A549 (cell line): ENCODE measurements around the gene SHKBP1. TPM values are rescaled to one million over a fixed set of nuclear protein-coding genes. Genes with fewer than 3 reads are reported as not detected.

Experiments used
- ATAC-seq, 2 experiments: fragments of 200-7000 bp in 1 of 2; fragments of >200 bp in 1 of 2; cut with Nextera tagmentation in 1 of 2; cut with Tn5 transposase in 1 of 2; 3 replicates each; pipeline versions ENCODE4 v1.8.0 to v1.9.1; 2018 to 2020; ENCODE audit warnings: mild to moderate bottlenecking in 1 of 2, moderate library complexity in 1 of 2
- CTCF ChIA-PET: fragments of 300-600 bp; sonication (Branson Sonifier 250); formaldehyde crosslinking; extraction: SDS; loops from one replicate; lab custom pipeline; 2021; ENCODE audit warnings: antibody characterized with exemption, inconsistent platforms; lab: Yijun Ruan, JAX
- POLR2A ChIA-PET: fragments of 350-600 bp; formaldehyde crosslinking; extraction: SDS; loops from one replicate; lab custom pipeline; 2021; ENCODE audit warnings: antibody characterized with exemption, inconsistent platforms; lab: Yijun Ruan, JAX
- DNase-seq, 2 experiments: peaks; one replicate each; pipeline versions ENCODE4 v3.0.0 to v3.0.0-alpha.2; 2011 to 2016; ENCODE audit warnings: low read depth in 1 of 2, low spot score in 1 of 2
- FAIRE-seq: peaks from 2 replicates; lab custom pipeline; 2011; peaks lifted over from hg19 to GRCh38; lab: Jason Lieb, UNC
- H3K27ac ChIP-seq, 2 experiments: fragments of >200 bp; sonication (Bioruptor Twin); formaldehyde crosslinking; 3 replicates each; pipeline ENCODE4 v1.5.1; 2016 to 2017
- H3K4me1 ChIP-seq: fragments of >200 bp; sonication (Bioruptor Twin); formaldehyde crosslinking; 3 replicates; pipeline ENCODE4 v1.6.1; 2016
- H3K4me2 ChIP-seq: fragments of >200 bp; sonication (Bioruptor Twin); formaldehyde crosslinking; 3 replicates; pipeline ENCODE4 v1.6.1; 2016
- H3K4me3 ChIP-seq: fragments of >200 bp; sonication (Bioruptor Twin); formaldehyde crosslinking; 3 replicates; pipeline ENCODE4 v1.5.1; 2016
- H3K9me3 ChIP-seq: fragments of >200 bp; sonication (Bioruptor Twin); formaldehyde crosslinking; 3 replicates; pipeline ENCODE4 v1.6.1; 2016
- BCL3 ChIP-seq: fragments of >200 bp; sonication (Bioruptor Twin); formaldehyde crosslinking; IDR thresholded peaks from 3 replicates; pipeline ENCODE4 v1.6.1; 2016
- BHLHE40 ChIP-seq: IDR thresholded peaks from 2 replicates; pipeline ENCODE4 v1.6.1; 2012; ENCODE audit warnings: low read depth, low read length, inconsistent platforms
- CBX8 ChIP-seq: fragments of 200-600 bp; sonication (generic); IDR thresholded peaks from 2 replicates; pipeline ENCODE4 v1.6.1; 2016
- EHF ChIP-seq: fragments of 250-450 bp; sonication (Bioruptor Pico); IDR thresholded peaks from 2 replicates; pipeline ENCODE4 v1.5.0; 2020; ENCODE audit warnings: mild to moderate bottlenecking
- ESRRA ChIP-seq: fragments of 150-350 bp; IDR thresholded peaks from 2 replicates; pipeline ENCODE4 v1.6.1; 2014; ENCODE audit warnings: mild to moderate bottlenecking, low read length, borderline replicate concordance
- HDAC2 ChIP-seq: fragments of 200-600 bp; sonication (generic); IDR thresholded peaks from 2 replicates; pipeline ENCODE4 v1.6.1; 2016
- HEYL ChIP-seq: fragments of 250-450 bp; sonication (Bioruptor Pico); IDR thresholded peaks from 2 replicates; pipeline ENCODE4 v1.8.0; 2021; ENCODE audit warnings: mild to moderate bottlenecking, moderate library complexity
- MYC ChIP-seq: IDR thresholded peaks from 2 replicates; pipeline ENCODE4 v1.6.1; 2012; ENCODE audit warnings: mild to moderate bottlenecking, inconsistent platforms, low read length, improper control_type of control experiment, borderline replicate concordance
- NPAS2 ChIP-seq: fragments of 250-450 bp; sonication (Bioruptor Pico); IDR thresholded peaks from 2 replicates; pipeline ENCODE4 v1.8.0; 2022; ENCODE audit warnings: mild to moderate bottlenecking, moderate library complexity, borderline replicate concordance
- POLR2A ChIP-seq: IDR thresholded peaks from 2 replicates; pipeline ENCODE4 v1.6.1; 2012; ENCODE audit warnings: mild to moderate bottlenecking, low read length
- REST ChIP-seq: fragments of 200-600 bp; sonication (generic); IDR thresholded peaks from 2 replicates; pipeline ENCODE4 v1.6.1; 2016; ENCODE audit warnings: antibody characterized with exemption, mild to moderate bottlenecking, moderate library complexity
- RFX5 ChIP-seq: fragments of 450-650 bp; IDR thresholded peaks from 2 replicates; pipeline ENCODE4 v1.7.1; 2014; ENCODE audit warnings: antibody characterized with exemption, mild to moderate bottlenecking, moderate library complexity
- SMC3 ChIP-seq: fragments of >200 bp; sonication (Bioruptor Twin); formaldehyde crosslinking; IDR thresholded peaks from 3 replicates; pipeline ENCODE4 v1.6.1; 2018; ENCODE audit warnings: inconsistent platforms
- TP53 ChIP-seq: fragments of 250-450 bp; sonication (Bioruptor Pico); IDR thresholded peaks from 2 replicates; pipeline ENCODE4 v1.5.0; 2021; ENCODE audit warnings: mild to moderate bottlenecking, moderate library complexity
- ZFP36 ChIP-seq: fragments of 450-650 bp; IDR thresholded peaks from 2 replicates; pipeline ENCODE4 v1.6.1; 2014; ENCODE audit warnings: borderline replicate concordance; ENCODE audit not compliant: partially characterized antibody
- ZNF302 ChIP-seq: fragments of 250-450 bp; sonication (Bioruptor Pico); IDR thresholded peaks from 2 replicates; pipeline ENCODE4 v1.9.0; 2021; ENCODE audit warnings: inconsistent platforms, mild to moderate bottlenecking, moderate library complexity
- WGBS: methylation state at CpG from one replicate; pipeline ENCODE4 v1.1.6; 2017; ENCODE audit errors: missing lambda C conversion rate; 5-methylcytosine and 5-hydroxymethylcytosine counted together
- polyA plus RNA-seq, 4 experiments: library from polyadenylated mRNA; depleted of rRNA in 3 of 4; stranded (reverse); fragments of >200 nt; fragmentation: RNase III in 1 of 4; extraction: RNeasy Plus Mini Kit Qiagen cat#74134 plus additional on column Dnase treatment in 1 of 4; gene quantifications; 2 replicates in 3 of 4; 3 replicates in 1 of 4; pipeline ENCODE4 v1.2.3, GENCODE V29; 2011 to 2017

SHKBP1 gene
- polyA plus RNA-seq, 2 of the 4 experiments (the other 2 are of a cell fraction): 75.2 to 123 TPM

GRCh38 chr19:40616941-40617340 lies 40.3 kb downstream of the SHKBP1 start:
- Histone ChIP-seq H3K9me3 (no peaks in the 10 kb centered on the region), H3K27ac (no peak overlapping the region), H3K4me1 (peaks cover 7% of the 10 kb centered on the region; the same call in 2 of the 3 replicates), H3K4me2 (no peak overlapping the region), H3K4me3 (no peak overlapping the region)
- DNase-seq (no peak), ATAC-seq (no peak), FAIRE-seq (no peak)
- ChIA-PET CTCF (interaction anchor here (1.0 to 15.6 kb wide), 9 partner anchors 8 to 93 kb away, joined by 3 to 423 read pairs (median 4); no protein-coding TSS in a partner anchor), POLR2A (no interaction called here)
- 89% methylated on average over 17 of the region's 17 CpGs for WGBS
- TF ChIP-seq POLR2A (0 out of 2 replicates have a peak, but pooled peaks have one; percentile 21), HEYL (CRISPR knock-in tag) (no peak)

- ChIA-PET POLR2A (no interaction called here), CTCF (interaction anchor here (0.6 to 15.6 kb wide), 10 partner anchors 9 to 313 kb away, joined by 3 to 423 read pairs (median 4); no protein-coding TSS in a partner anchor)
- Histone ChIP-seq H3K27ac (no peak overlapping the region), H3K9me3 (no peaks in the 10 kb centered on the region), H3K4me2 (no peak overlapping the region), H3K4me1 (peaks cover 7% of the 10 kb centered on the region; the same call in 2 of the 3 replicates), H3K4me3 (no peak overlapping the region)
- WGBS: 90% methylated on average over 4 of the region's 4 CpGs
- ATAC-seq: no peak
- no peak for DNase-seq
- TF ChIP-seq SMC3 (no peak), ZNF302 (CRISPR knock-in tag) (no peak)
- FAIRE-seq: no peak
These were observed 41.3 kb downstream of the SHKBP1 start for GRCh38 chr19:40617961-40618360.

GRCh38 chr19:40619333-40620160 lies 42.9 kb downstream of the SHKBP1 start:
- Histone ChIP-seq H3K4me2 (no peak overlapping the region), H3K4me3 (no peak overlapping the region), H3K27ac (no peak overlapping the region), H3K9me3 (no peaks in the 10 kb centered on the region), H3K4me1 (peaks cover 8% of the 10 kb centered on the region; the same call in 2 of the 3 replicates)
- ChIA-PET CTCF (interaction anchor here (0.5 to 15.6 kb wide), 18 partner anchors 10 to 314 kb away, joined by 3 to 423 read pairs (median 5); no protein-coding TSS in a partner anchor), POLR2A (interaction anchor here (1.0 kb wide), 1 partner anchor 14 kb away, joined by 3 read pairs; no protein-coding TSS in a partner anchor)
- no peak for TF ChIP-seq EHF (CRISPR knock-in tag)
- no peak for TF ChIP-seq ESRRA
- no peak for TF ChIP-seq NPAS2 (CRISPR knock-in tag)
- TF ChIP-seq RFX5: no peak
- no peak for TF ChIP-seq CBX8
- TF ChIP-seq TP53 (CRISPR knock-in tag): no peak
- TF ChIP-seq HDAC2: no peak
- no peak for TF ChIP-seq REST
- TF ChIP-seq MYC: no peak
- no peak for TF ChIP-seq BHLHE40
- TF ChIP-seq ZFP36: no peak
- TF ChIP-seq BCL3: no peak
- DNase-seq (no peak), ATAC-seq (0 out of 6 replicates have a peak, but pooled peaks of 1 of the 2 experiments have one; percentile 1), FAIRE-seq (peak; percentile 7)
- WGBS: 77% methylated on average over 10 of the region's 11 CpGs
